DOHH2 (cell line): ENCODE results near the gene AP4E1.
"Not testable (repeated sequence)": the region's sequence is repeated elsewhere in the genome, so short reads cannot be mapped to it uniquely, and the experiment has no call there.

ENCODE experiments used
- H3F3A ChIP-seq: fragments of 200-600 bp; sonication (generic), shearing (Covaris generic); 2 replicates; pipeline ENCODE4 v1.6.0; 2016; ENCODE audit warnings: antibody characterized with exemption, mild to moderate bottlenecking; ENCODE audit not compliant: control insufficient read depth, insufficient read depth
- H3K27ac ChIP-seq: fragments of 200-600 bp; sonication (generic); 2 replicates; pipeline ENCODE4 v1.5.1; 2014; ENCODE audit warnings: low read depth, mild to moderate bottlenecking, low read length, moderate library complexity
- H3K27me3 ChIP-seq: fragments of 200-600 bp; sonication (generic); 2 replicates; pipeline ENCODE4 v1.6.1; 2014; ENCODE audit warnings: mild to moderate bottlenecking, low read length, mixed read lengths; ENCODE audit not compliant: control insufficient read depth
- H3K36me3 ChIP-seq: fragments of 200-600 bp; sonication (generic); 2 replicates; pipeline ENCODE4 v1.6.1; 2014; ENCODE audit warnings: mild to moderate bottlenecking, low read length, moderate library complexity, mixed read lengths; ENCODE audit not compliant: control insufficient read depth
- H3K4me1 ChIP-seq: fragments of 200-600 bp; sonication (generic); 2 replicates; pipeline ENCODE4 v1.6.1; 2014; ENCODE audit warnings: mild to moderate bottlenecking, low read length, mixed read lengths; ENCODE audit not compliant: control insufficient read depth
- H3K4me2 ChIP-seq: fragments of 200-600 bp; sonication (generic); 2 replicates; pipeline ENCODE4 v1.6.0; 2014; ENCODE audit warnings: mild to moderate bottlenecking, low read length, moderate library complexity
- H3K4me3 ChIP-seq: fragments of 200-600 bp; sonication (generic); 2 replicates; pipeline ENCODE4 v1.5.1; 2014; ENCODE audit warnings: mild to moderate bottlenecking, low read length, mixed read lengths
- H3K79me2 ChIP-seq: fragments of 200-600 bp; sonication (generic); 2 replicates; pipeline ENCODE4 v1.6.1; 2014; ENCODE audit warnings: mild to moderate bottlenecking, low read length, mixed read lengths; ENCODE audit not compliant: control insufficient read depth
- H3K9me2 ChIP-seq: fragments of 200-600 bp; sonication (generic); replicated peaks from 2 replicates; pipeline ENCODE4 v1.6.1; 2014; ENCODE audit warnings: mild to moderate bottlenecking, low read length, mixed read lengths; ENCODE audit not compliant: control insufficient read depth
- H3K9me3 ChIP-seq: fragments of 200-600 bp; sonication (generic); 2 replicates; pipeline ENCODE4 v1.6.1; 2014; ENCODE audit warnings: antibody characterized with exemption, low read length, mixed read lengths; ENCODE audit not compliant: control insufficient read depth, insufficient read depth
- H4K20me1 ChIP-seq: fragments of 200-600 bp; sonication (generic); 2 replicates; pipeline ENCODE4 v1.6.0; 2014; ENCODE audit warnings: low read depth, mild to moderate bottlenecking, antibody characterized with exemption, low read length, moderate library complexity; ENCODE audit not compliant: control insufficient read depth, insufficient read depth
- EZH2phosphoT487 ChIP-seq: fragments of 200-600 bp; sonication (generic); IDR thresholded peaks from 2 replicates; pipeline ENCODE4 v1.6.1; 2017; ENCODE audit warnings: borderline replicate concordance, mild to moderate bottlenecking, antibody characterized with exemption, low read length, moderate library complexity, mixed read lengths
- TF ChIP-seq, protein P1 (sequence below): fragments of 200-600 bp; sonication (generic); IDR thresholded peaks from one replicate; pipeline ENCODE4 v1.5.1; 2014; ENCODE audit warnings: antibody characterized with exemption, mild to moderate bottlenecking, low read depth, low read length; ENCODE audit not compliant: poor library complexity, severe bottlenecking

The AP4E1 gene

DNA sequence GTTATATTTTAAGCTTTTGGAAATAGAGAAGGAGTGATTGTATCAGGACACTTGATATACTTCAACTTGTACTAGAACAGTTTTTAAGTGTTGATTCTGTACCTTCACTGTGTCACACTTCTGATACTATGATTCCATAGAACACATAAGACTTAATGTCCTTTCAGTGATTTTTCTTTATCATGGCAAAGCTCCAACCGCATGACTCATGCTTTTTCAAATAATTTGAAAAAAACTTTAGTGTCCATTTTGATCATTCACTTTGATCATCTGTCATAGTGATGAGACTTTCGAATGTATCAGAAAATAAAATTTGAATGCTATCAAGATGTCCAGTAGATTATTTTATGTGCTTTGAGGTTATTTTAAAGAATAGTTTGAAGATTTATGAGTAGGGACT, 32.0 kb downstream of the AP4E1 start:
- no peaks in the 10 kb centered on the region for H3K9me2 ChIP-seq
- no peaks in the 10 kb centered on the region; the same call in 1 of the 2 replicates for H3F3A ChIP-seq
- TF ChIP-seq EZH2phosphoT487 = no peak
- TF ChIP-seq, protein P1, sequence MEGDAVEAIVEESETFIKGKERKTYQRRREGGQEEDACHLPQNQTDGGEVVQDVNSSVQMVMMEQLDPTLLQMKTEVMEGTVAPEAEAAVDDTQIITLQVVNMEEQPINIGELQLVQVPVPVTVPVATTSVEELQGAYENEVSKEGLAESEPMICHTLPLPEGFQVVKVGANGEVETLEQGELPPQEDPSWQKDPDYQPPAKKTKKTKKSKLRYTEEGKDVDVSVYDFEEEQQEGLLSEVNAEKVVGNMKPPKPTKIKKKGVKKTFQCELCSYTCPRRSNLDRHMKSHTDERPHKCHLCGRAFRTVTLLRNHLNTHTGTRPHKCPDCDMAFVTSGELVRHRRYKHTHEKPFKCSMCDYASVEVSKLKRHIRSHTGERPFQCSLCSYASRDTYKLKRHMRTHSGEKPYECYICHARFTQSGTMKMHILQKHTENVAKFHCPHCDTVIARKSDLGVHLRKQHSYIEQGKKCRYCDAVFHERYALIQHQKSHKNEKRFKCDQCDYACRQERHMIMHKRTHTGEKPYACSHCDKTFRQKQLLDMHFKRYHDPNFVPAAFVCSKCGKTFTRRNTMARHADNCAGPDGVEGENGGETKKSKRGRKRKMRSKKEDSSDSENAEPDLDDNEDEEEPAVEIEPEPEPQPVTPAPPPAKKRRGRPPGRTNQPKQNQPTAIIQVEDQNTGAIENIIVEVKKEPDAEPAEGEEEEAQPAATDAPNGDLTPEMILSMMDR = no peak
- no peak overlapping the region for H3K27ac ChIP-seq
- no peak overlapping the region for H3K4me3 ChIP-seq
- H3K9me3 ChIP-seq = no peaks in the 10 kb centered on the region
- no peaks in the 10 kb centered on the region for H3K4me1 ChIP-seq
- no peak overlapping the region for H3K4me2 ChIP-seq
- peaks cover 51% of the 10 kb centered on the region for H3K36me3 ChIP-seq
- H4K20me1 ChIP-seq = no peaks in the 10 kb centered on the region
- H3K27me3 ChIP-seq = no peaks in the 10 kb centered on the region
- H3K79me2 ChIP-seq = no peaks in the 10 kb centered on the region

DNA sequence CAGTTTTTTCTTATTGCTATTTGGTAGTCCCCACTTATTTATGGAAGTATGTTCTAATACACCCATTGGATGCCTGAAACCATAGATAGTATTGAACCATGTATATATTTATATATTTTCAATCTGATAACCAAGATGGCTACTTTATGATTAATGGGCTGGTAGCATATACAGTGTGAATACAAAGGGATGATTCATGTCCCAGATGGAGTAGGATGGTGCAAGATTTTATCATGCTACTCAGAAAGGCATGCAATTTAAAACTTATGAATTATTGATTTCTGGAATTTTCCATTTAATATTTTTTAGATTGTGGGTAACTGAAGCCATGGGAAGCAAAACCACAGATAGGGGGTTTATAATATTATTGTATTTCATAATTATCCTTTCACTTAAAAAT, 35.2 kb downstream of the AP4E1 start:
- TF ChIP-seq EZH2phosphoT487 = no peak
- H3K79me2 ChIP-seq = no peaks in the 10 kb centered on the region
- H3K4me3 ChIP-seq = no peak overlapping the region
- H3F3A ChIP-seq = no peaks in the 10 kb centered on the region; the same call in 1 of the 2 replicates
- no peaks in the 10 kb centered on the region for H3K27me3 ChIP-seq
- H4K20me1 ChIP-seq = no peaks in the 10 kb centered on the region
- H3K4me2 ChIP-seq = no peak overlapping the region
- no peaks in the 10 kb centered on the region for H3K4me1 ChIP-seq
- no peak overlapping the region for H3K27ac ChIP-seq
- no peaks in the 10 kb centered on the region for H3K9me3 ChIP-seq
- H3K9me2 ChIP-seq = no peaks in the 10 kb centered on the region
- H3K36me3 ChIP-seq = peaks cover 44% of the 10 kb centered on the region

GRCh38 chr15:50944672-50945071, 36.2 kb downstream of the AP4E1 start:
- Histone ChIP-seq H3K27ac (no peak overlapping the region), H3K9me2 (no peaks in the 10 kb centered on the region), H3K79me2 (no peaks in the 10 kb centered on the region), H4K20me1 (no peaks in the 10 kb centered on the region), H3K27me3 (no peaks in the 10 kb centered on the region), H3K36me3 (peaks cover 46% of the 10 kb centered on the region), H3K4me2 (no peak overlapping the region), H3F3A (no peaks in the 10 kb centered on the region; the same call in 1 of the 2 replicates), H3K4me3 (no peak overlapping the region), H3K4me1 (no peaks in the 10 kb centered on the region), H3K9me3 (no peaks in the 10 kb centered on the region)
- TF ChIP-seq EZH2phosphoT487 = no peak
- TF ChIP-seq, protein P1 = no peak

GRCh38 chr15:50945725-50946124, 37.2 kb downstream of the AP4E1 start:
- Histone ChIP-seq H3K27me3 (no peaks in the 10 kb centered on the region), H3K27ac (no peak overlapping the region), H3K36me3 (peaks cover 54% of the 10 kb centered on the region), H3K9me3 (no peaks in the 10 kb centered on the region), H3F3A (no peaks in the 10 kb centered on the region), H3K4me3 (no peak overlapping the region), H3K79me2 (no peaks in the 10 kb centered on the region), H3K4me2 (no peak overlapping the region), H3K9me2 (no peaks in the 10 kb centered on the region), H4K20me1 (no peaks in the 10 kb centered on the region), H3K4me1 (no peaks in the 10 kb centered on the region)
- TF ChIP-seq, protein P1 = no peak
- TF ChIP-seq EZH2phosphoT487 = no peak

- H3K4me3 ChIP-seq = not testable (repeated sequence)
- H3K36me3 ChIP-seq = peaks cover 61% of the 10 kb centered on the region
Observed at GRCh38 chr15:50950745-50951144, 42.3 kb downstream of the AP4E1 start.

More at GRCh38 chr15:50950745-50951144, 42.3 kb downstream of the AP4E1 start:
- H3K79me2 ChIP-seq, H3K27me3 ChIP-seq, H3K27ac ChIP-seq, H4K20me1 ChIP-seq, H3K4me1 ChIP-seq, H3K9me2 ChIP-seq, H3K9me3 ChIP-seq, H3K4me2 ChIP-seq, H3F3A ChIP-seq: not testable (repeated sequence)
